C4-2B (cell line): Measurements from ENCODE around the gene TMEM132D.

Experiments used
- CTCF ChIP-seq: fragments of 450-650 bp; conservative IDR thresholded peaks from 2 replicates; pipeline ENCODE4 v1.5.1; 2017; ENCODE audit warnings: mild to moderate bottlenecking
- ZFX ChIP-seq: fragments of 450-650 bp; IDR thresholded peaks from 2 replicates; pipeline ENCODE4 v1.6.1; 2017

DNA sequence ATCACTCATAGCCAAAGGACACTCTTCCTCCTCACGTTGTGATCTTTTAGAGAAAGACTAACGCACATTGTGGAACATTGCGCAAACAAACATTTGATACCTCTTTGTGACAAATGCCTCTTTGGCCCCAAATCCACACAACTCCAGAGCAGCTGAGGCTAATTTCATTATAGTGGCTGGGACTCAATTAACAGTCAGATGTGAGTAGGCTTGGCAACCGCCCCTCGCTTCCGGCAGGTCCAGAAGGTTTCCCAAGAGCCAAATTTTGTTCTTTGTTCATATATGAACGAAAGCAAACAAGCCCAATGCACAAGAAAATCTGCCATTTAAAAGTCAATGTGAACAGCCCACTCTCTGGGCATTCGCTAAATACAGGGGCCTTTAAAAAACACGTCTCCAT lies 776.6 kb downstream of the TMEM132D start:
- TF ChIP-seq CTCF, result no peak
- TF ChIP-seq ZFX, result no peak
